ENCODE results near the gene IGSF23.

The IGSF23 gene

GRCh38 chr19:44579663-44580365 lies 33.5 kb upstream of the IGSF23 start:
- no peak for ATAC-seq
- TF ChIP-seq POU6F1 (CRISPR knock-in tag; IDR thresholded peaks at IDR 0.05; ENCODE audit: borderline replicate concordance, low read depth) (no peak), CSRNP3 (CRISPR knock-in tag; IDR thresholded peaks at IDR 0.05) (no peak), SNAI2 (CRISPR knock-in tag; IDR thresholded peaks at IDR 0.05) (no peak), GLIS3 (CRISPR knock-in tag; IDR thresholded peaks at IDR 0.05) (no peak), ESRRG (CRISPR knock-in tag; IDR thresholded peaks at IDR 0.05) (no peak), ZNF565 (CRISPR knock-in tag; conservative IDR thresholded peaks at IDR 0.05; ENCODE audit: low read depth) (no peak), PPARA (CRISPR knock-in tag; IDR thresholded peaks at IDR 0.05; ENCODE audit: borderline replicate concordance) (no peak), ZNF8 (CRISPR knock-in tag; IDR thresholded peaks at IDR 0.05) (no peak), PATZ1 (CRISPR knock-in tag; IDR thresholded peaks at IDR 0.05; ENCODE audit: borderline replicate concordance) (no peak), CREB5 (CRISPR knock-in tag; IDR thresholded peaks at IDR 0.05; ENCODE audit: low read depth) (no peak), TCF4 (CRISPR knock-in tag; IDR thresholded peaks at IDR 0.05; ENCODE audit: borderline replicate concordance) (no peak), TOX (CRISPR knock-in tag; IDR thresholded peaks at IDR 0.05; ENCODE audit: borderline replicate concordance) (no peak)

- TF ChIP-seq OSR1 (CRISPR knock-in tag; IDR thresholded peaks at IDR 0.05) = no peak
- TF ChIP-seq ISL1 (CRISPR knock-in tag; IDR thresholded peaks at IDR 0.05) = no peak
- no peak for TF ChIP-seq SNAI2 (CRISPR knock-in tag; IDR thresholded peaks at IDR 0.05)
- TF ChIP-seq TCF4 (CRISPR knock-in tag; IDR thresholded peaks at IDR 0.05; ENCODE audit: borderline replicate concordance) = no peak
- no peak for TF ChIP-seq ZFP3 (CRISPR knock-in tag; IDR thresholded peaks at IDR 0.05)
- TF ChIP-seq RARB (CRISPR knock-in tag; IDR thresholded peaks at IDR 0.05) = no peak
- TF ChIP-seq ZC3H10 (CRISPR knock-in tag; IDR thresholded peaks at IDR 0.05) = no peak
- TF ChIP-seq POU6F1 (CRISPR knock-in tag; IDR thresholded peaks at IDR 0.05; ENCODE audit: borderline replicate concordance, low read depth) = no peak
- no peak for TF ChIP-seq ESRRG (CRISPR knock-in tag; IDR thresholded peaks at IDR 0.05)
- TF ChIP-seq GLIS3 (CRISPR knock-in tag; IDR thresholded peaks at IDR 0.05) = no peak
- TF ChIP-seq ZNF8 (CRISPR knock-in tag; IDR thresholded peaks at IDR 0.05) = no peak
- no peak for TF ChIP-seq ZFP30 (CRISPR knock-in tag; IDR thresholded peaks at IDR 0.05)
- ATAC-seq = no peak
Observed at GRCh38 chr19:44580366-44580895, 32.9 kb upstream of the IGSF23 start.

- TF ChIP-seq CSDC2 (CRISPR knock-in tag; IDR thresholded peaks at IDR 0.05) (no peak), ISL1 (CRISPR knock-in tag; IDR thresholded peaks at IDR 0.05) (no peak), ZFP30 (CRISPR knock-in tag; IDR thresholded peaks at IDR 0.05) (no peak)
Observed at GRCh38 chr19:44581288-44581687, 32.1 kb upstream of the IGSF23 start.

More at GRCh38 chr19:44581288-44581687, 32.1 kb upstream of the IGSF23 start:
- ATAC-seq = no peak

Data from SK-N-SH treated with all-trans-retinoic acid at 6 μM for 48 hours (cell line).